ENCODE results near the gene MTX3.

Gene MTX3

GRCh38 chr5:80025069-80025468 lies 34.0 kb upstream of the MTX3 start:
- Histone ChIP-seq H3K4me1 (ENCODE audit: control insufficient read depth, low read length) (no peaks in the 10 kb centered on the region), H3K27me3 (ENCODE audit: control insufficient read depth, low read length) (no peaks in the 10 kb centered on the region), H3F3A (ENCODE audit: control insufficient read depth, insufficient read depth) (no peaks in the 10 kb centered on the region), H3K27ac (ENCODE audit: low read depth, low read length) (no peak overlapping the region), H3K9me2 (replicated peaks; ENCODE audit: control insufficient read depth, low read length) (no peaks in the 10 kb centered on the region), H3K9me3 (ENCODE audit: control insufficient read depth, insufficient read depth, low read length) (no peaks in the 10 kb centered on the region), H3K4me2 (ENCODE audit: low read length) (no peak overlapping the region), H3K36me3 (ENCODE audit: control insufficient read depth, low read length) (no peaks in the 10 kb centered on the region), H3K79me2 (ENCODE audit: control insufficient read depth, low read length) (no peaks in the 10 kb centered on the region), H3K4me3 (ENCODE audit: low read length) (no peak overlapping the region), H4K20me1 (ENCODE audit: control insufficient read depth, insufficient read depth, low read depth, low read length) (no peaks in the 10 kb centered on the region)
- TF ChIP-seq CTCF (IDR thresholded peaks at IDR 0.05; ENCODE audit: low read depth, low read length, poor library complexity, severe bottlenecking) (no peak), EZH2phosphoT487 (IDR thresholded peaks at IDR 0.05; ENCODE audit: borderline replicate concordance, low read length) (no peak)

- H3K4me2 ChIP-seq (ENCODE audit: low read length): no peak overlapping the region
- H3K4me3 ChIP-seq (ENCODE audit: low read length): no peak overlapping the region
- no peaks in the 10 kb centered on the region for H3K27me3 ChIP-seq (ENCODE audit: control insufficient read depth, low read length)
- no peaks in the 10 kb centered on the region for H3K9me3 ChIP-seq (ENCODE audit: control insufficient read depth, insufficient read depth, low read length)
- H3K27ac ChIP-seq (ENCODE audit: low read depth, low read length): no peak overlapping the region
- H3K79me2 ChIP-seq (ENCODE audit: control insufficient read depth, low read length): no peaks in the 10 kb centered on the region
- TF ChIP-seq CTCF (IDR thresholded peaks at IDR 0.05; ENCODE audit: low read depth, low read length, poor library complexity, severe bottlenecking) (no peak), EZH2phosphoT487 (IDR thresholded peaks at IDR 0.05; ENCODE audit: borderline replicate concordance, low read length) (no peak)
- no peaks in the 10 kb centered on the region for H3K9me2 ChIP-seq (replicated peaks; ENCODE audit: control insufficient read depth, low read length)
- H3K36me3 ChIP-seq (ENCODE audit: control insufficient read depth, low read length): no peaks in the 10 kb centered on the region
- no peaks in the 10 kb centered on the region for H3F3A ChIP-seq (ENCODE audit: control insufficient read depth, insufficient read depth)
- H4K20me1 ChIP-seq (ENCODE audit: control insufficient read depth, insufficient read depth, low read depth, low read length): no peaks in the 10 kb centered on the region
- H3K4me1 ChIP-seq (ENCODE audit: control insufficient read depth, low read length): no peaks in the 10 kb centered on the region
Observed at GRCh38 chr5:80010754-80011392, 19.8 kb upstream of the MTX3 start.

- Histone ChIP-seq H3F3A (ENCODE audit: control insufficient read depth, insufficient read depth) (no peaks in the 10 kb centered on the region), H3K9me3 (ENCODE audit: control insufficient read depth, insufficient read depth, low read length) (no peaks in the 10 kb centered on the region), H3K4me3 (ENCODE audit: low read length) (no peak overlapping the region), H4K20me1 (ENCODE audit: control insufficient read depth, insufficient read depth, low read depth, low read length) (no peaks in the 10 kb centered on the region), H3K27ac (ENCODE audit: low read depth, low read length) (no peak overlapping the region), H3K27me3 (ENCODE audit: control insufficient read depth, low read length) (no peaks in the 10 kb centered on the region), H3K79me2 (ENCODE audit: control insufficient read depth, low read length) (no peaks in the 10 kb centered on the region), H3K9me2 (replicated peaks; ENCODE audit: control insufficient read depth, low read length) (no peaks in the 10 kb centered on the region), H3K4me1 (ENCODE audit: control insufficient read depth, low read length) (no peaks in the 10 kb centered on the region), H3K4me2 (ENCODE audit: low read length) (no peak overlapping the region), H3K36me3 (ENCODE audit: control insufficient read depth, low read length) (no peaks in the 10 kb centered on the region)
- TF ChIP-seq EZH2phosphoT487 (IDR thresholded peaks at IDR 0.05; ENCODE audit: borderline replicate concordance, low read length) (no peak), CTCF (IDR thresholded peaks at IDR 0.05; ENCODE audit: low read depth, low read length, poor library complexity, severe bottlenecking) (no peak)
Observed at GRCh38 chr5:80008995-80009765, 18.1 kb upstream of the MTX3 start.

Data from DOHH2 (cell line).